WTC11 (cell line): ENCODE results near the gene SLC35B3. TPM values are rescaled to one million over a fixed set of nuclear protein-coding genes. Genes with fewer than 3 reads are reported as not detected.

Experiments
- ATAC-seq: fragments of 200-7000 bp; cut with Tn5 transposase; 2 replicates; pipeline ENCODE4 v1.10.0; 2021; ENCODE audit warnings: mild to moderate bottlenecking, moderate library complexity
- CTCF ChIA-PET: fragments of 300-600 bp; sonication (Branson Sonifier 250); formaldehyde crosslinking; loops from one replicate; lab custom pipeline; 2021; ENCODE audit warnings: antibody characterized with exemption; lab: Charles Lee
- POLR2A ChIA-PET: fragments of 350-600 bp; sonication (Branson Sonifier 250); formaldehyde crosslinking; loops from one replicate; lab custom pipeline; 2021; ENCODE audit warnings: antibody characterized with exemption; lab: Charles Lee
- DNase-seq: peaks from one replicate; pipeline ENCODE4 v3.0.0; 2021; ENCODE audit warnings: low spot score
- H3K27ac Mint-ChIP-seq: 2 replicates; pipeline ENCODE4 v1.8.0; 2021; ENCODE audit warnings: mixed read lengths
- H3K27me3 Mint-ChIP-seq: 2 replicates; pipeline ENCODE4 v1.8.0; 2021; ENCODE audit warnings: low read depth, mild to moderate bottlenecking, moderate library complexity, mixed read lengths
- H3K36me3 Mint-ChIP-seq: 2 replicates; pipeline ENCODE4 v1.8.0; 2021; ENCODE audit warnings: mixed read lengths
- H3K4me1 Mint-ChIP-seq: 2 replicates; pipeline ENCODE4 v1.8.0; 2022; ENCODE audit warnings: mixed read lengths
- H3K4me3 Mint-ChIP-seq: 2 replicates; pipeline ENCODE4 v1.8.0; 2021; ENCODE audit warnings: mild to moderate bottlenecking, moderate library complexity, mixed read lengths
- H3K9me3 Mint-ChIP-seq: 2 replicates; pipeline ENCODE4 v1.8.0; 2021; ENCODE audit warnings: mixed read lengths
- ATF1 ChIP-seq: sonication (generic); formaldehyde crosslinking; IDR thresholded peaks from 2 replicates; pipeline ENCODE4 v1.8.1; 2023; ENCODE audit warnings: mild to moderate bottlenecking, moderate library complexity, missing genetic modification reagents
- CDX4 ChIP-seq: fragments of 250-450 bp; sonication (Bioruptor Pico); IDR thresholded peaks from 2 replicates; pipeline ENCODE4 v1.9.0; 2021; ENCODE audit warnings: moderate library complexity, mild to moderate bottlenecking, inconsistent platforms, borderline replicate concordance
- CTCF ChIP-seq: fragments of 200-600 bp; IDR thresholded peaks from 2 replicates; pipeline ENCODE4 v1.8.0; 2022; ENCODE audit warnings: antibody characterized with exemption
- ERG ChIP-seq: fragments of 250-450 bp; sonication (Bioruptor Pico); IDR thresholded peaks from 2 replicates; pipeline ENCODE4 v1.8.0; 2021; ENCODE audit warnings: mild to moderate bottlenecking
- FOXJ3 ChIP-seq: sonication (generic); formaldehyde crosslinking; IDR thresholded peaks from 2 replicates; pipeline ENCODE4 v1.9.0; 2021; ENCODE audit warnings: missing genetic modification reagents, mild to moderate bottlenecking, borderline replicate concordance
- FOXK1 ChIP-seq: sonication (generic); formaldehyde crosslinking; IDR thresholded peaks from 2 replicates; pipeline ENCODE4 v1.8.0; 2022; ENCODE audit warnings: mild to moderate bottlenecking, moderate library complexity, missing genetic modification reagents
- FOXP4 ChIP-seq: sonication (generic); formaldehyde crosslinking; IDR thresholded peaks from 2 replicates; pipeline ENCODE4 v1.8.0; 2022; ENCODE audit warnings: mild to moderate bottlenecking, missing genetic modification reagents
- GRHL2 ChIP-seq: fragments of 250-450 bp; sonication (Bioruptor Pico); IDR thresholded peaks from 2 replicates; pipeline ENCODE4 v1.8.0; 2022; ENCODE audit warnings: mild to moderate bottlenecking, moderate library complexity; ENCODE audit not compliant: insufficient replicate concordance, severe bottlenecking
- JAZF1 ChIP-seq: fragments of 250-450 bp; sonication (Bioruptor Pico); IDR thresholded peaks from 2 replicates; pipeline ENCODE4 v1.9.0; 2021; ENCODE audit warnings: moderate library complexity, mild to moderate bottlenecking, inconsistent platforms
- OVOL2 ChIP-seq: fragments of 250-450 bp; sonication (Bioruptor Pico); IDR thresholded peaks from 2 replicates; pipeline ENCODE4 v1.9.0; 2021; ENCODE audit warnings: mild to moderate bottlenecking, borderline replicate concordance
- PRDM15 ChIP-seq: sonication (generic); formaldehyde crosslinking; IDR thresholded peaks from 2 replicates; pipeline ENCODE4 v1.8.0; 2022; ENCODE audit warnings: missing genetic modification reagents
- SMAD4 ChIP-seq: sonication (generic); formaldehyde crosslinking; IDR thresholded peaks from 2 replicates; pipeline ENCODE4 v1.8.0; 2022; ENCODE audit warnings: mild to moderate bottlenecking, missing genetic modification reagents
- STAT6 ChIP-seq: sonication (generic); formaldehyde crosslinking; conservative IDR thresholded peaks from 2 replicates; pipeline ENCODE4 v1.8.1; 2023; ENCODE audit warnings: mild to moderate bottlenecking, low read depth, missing genetic modification reagents, moderate library complexity
- TCF7 ChIP-seq: sonication (generic); formaldehyde crosslinking; IDR thresholded peaks from 2 replicates; pipeline ENCODE4 v1.8.0; 2022; ENCODE audit warnings: mild to moderate bottlenecking, low read depth, missing genetic modification reagents, moderate library complexity
- USF1 ChIP-seq: sonication (generic); formaldehyde crosslinking; IDR thresholded peaks from 2 replicates; pipeline ENCODE4 v1.8.0; 2022; ENCODE audit warnings: mild to moderate bottlenecking, missing genetic modification reagents
- ZBTB21 ChIP-seq: sonication (generic); formaldehyde crosslinking; IDR thresholded peaks from 2 replicates; pipeline ENCODE4 v1.8.1; 2023; ENCODE audit warnings: mild to moderate bottlenecking, missing genetic modification reagents, borderline replicate concordance
- ZNF219 ChIP-seq: sonication (generic); formaldehyde crosslinking; IDR thresholded peaks from 2 replicates; pipeline ENCODE4 v1.8.0; 2023; ENCODE audit warnings: missing genetic modification reagents, mild to moderate bottlenecking, borderline replicate concordance
- ZNF232 ChIP-seq: sonication (generic); formaldehyde crosslinking; IDR thresholded peaks from 2 replicates; pipeline ENCODE4 v1.8.0; 2022; ENCODE audit warnings: mild to moderate bottlenecking, missing genetic modification reagents
- ZNF263 ChIP-seq: sonication (generic); formaldehyde crosslinking; IDR thresholded peaks from 2 replicates; pipeline ENCODE4 v1.8.1; 2022; ENCODE audit warnings: low read depth, mild to moderate bottlenecking, moderate library complexity, missing genetic modification reagents
- ZNF396 ChIP-seq: fragments of 250-450 bp; sonication (Bioruptor Pico); IDR thresholded peaks from 2 replicates; pipeline ENCODE4 v1.8.0; 2021; ENCODE audit warnings: mild to moderate bottlenecking, moderate library complexity, borderline replicate concordance
- ZNF423 ChIP-seq: fragments of 250-450 bp; sonication (Bioruptor Pico); IDR thresholded peaks from 2 replicates; pipeline ENCODE4 v2.1.2; 2022; ENCODE audit warnings: mild to moderate bottlenecking, moderate library complexity
- ZNF671 ChIP-seq: fragments of 250-450 bp; sonication (Bioruptor Pico); IDR thresholded peaks from 2 replicates; pipeline ENCODE4 v1.8.0; 2021; ENCODE audit warnings: mild to moderate bottlenecking
- total RNA-seq: library from RNA; stranded (reverse); gene quantifications from 3 replicates; pipeline ENCODE4 v1.2.3, GENCODE V29; 2021

Gene SLC35B3
- total RNA-seq, 1 experiment from 2014 or later = 8.4 TPM

- TF ChIP-seq CTCF (no peak), FOXJ3 (no peak), SMAD4 (CRISPR knock-in tag) (no peak), ZNF423 (CRISPR knock-in tag) (no peak), OVOL2 (no peak)
Measured at GRCh38 chr6:8415913-8416312, 19.4 kb downstream of the SLC35B3 start (continued).

GRCh38 chr6:8415280-8415679 is 20.1 kb downstream of the SLC35B3 start:
- Mint-ChIP-seq H3K27ac (no peak overlapping the region), H3K4me3 (no peak overlapping the region), H3K9me3 (peaks cover 12% of the 10 kb centered on the region), H3K27me3 (no peaks in the 10 kb centered on the region), H3K4me1 (peaks cover 28% of the 10 kb centered on the region), H3K36me3 (peaks cover 38% of the 10 kb centered on the region)
- DNase-seq (no peak), ATAC-seq (peak; percentile 59; the same call in 1 of the 2 replicates)
- ChIA-PET POLR2A (no interaction called here), CTCF (no interaction called here)
- TF ChIP-seq USF1 (CRISPR knock-in tag) = no peak
- no peak for TF ChIP-seq STAT6 (CRISPR knock-in tag)
- TF ChIP-seq ZBTB21 = no peak
- TF ChIP-seq CDX4 (CRISPR knock-in tag) = no peak
- TF ChIP-seq ATF1 (CRISPR knock-in tag) = no peak
- no peak for TF ChIP-seq ZNF671 (CRISPR knock-in tag)
- no peak for TF ChIP-seq PRDM15 (CRISPR knock-in tag)
- TF ChIP-seq GRHL2 = no peak
- TF ChIP-seq FOXP4 (CRISPR knock-in tag) = no peak
- no peak for TF ChIP-seq JAZF1 (CRISPR knock-in tag)
- no peak for TF ChIP-seq OVOL2
- no peak for TF ChIP-seq ZNF219 (CRISPR knock-in tag)
- TF ChIP-seq FOXK1 (CRISPR knock-in tag) = no peak
- TF ChIP-seq TCF7 = no peak
- no peak for TF ChIP-seq ZNF263 (CRISPR knock-in tag)
- no peak for TF ChIP-seq ZNF232 (CRISPR knock-in tag)
- no peak for TF ChIP-seq ZNF396
- no peak for TF ChIP-seq ERG
